NCI-H2227 treated with DMSO at 0.1 percent for 48 hours (cell line): ENCODE measurements around the gene ZNF25.
"Not testable (repeated sequence)": the region's sequence is repeated elsewhere in the genome, so short reads cannot be mapped to it uniquely, and the experiment has no call there.

ENCODE experiments used
- DNase-seq: peaks from one replicate; lab custom pipeline; 2025; lab: John Stamatoyannopoulos, UW

The ZNF25 gene

DNA sequence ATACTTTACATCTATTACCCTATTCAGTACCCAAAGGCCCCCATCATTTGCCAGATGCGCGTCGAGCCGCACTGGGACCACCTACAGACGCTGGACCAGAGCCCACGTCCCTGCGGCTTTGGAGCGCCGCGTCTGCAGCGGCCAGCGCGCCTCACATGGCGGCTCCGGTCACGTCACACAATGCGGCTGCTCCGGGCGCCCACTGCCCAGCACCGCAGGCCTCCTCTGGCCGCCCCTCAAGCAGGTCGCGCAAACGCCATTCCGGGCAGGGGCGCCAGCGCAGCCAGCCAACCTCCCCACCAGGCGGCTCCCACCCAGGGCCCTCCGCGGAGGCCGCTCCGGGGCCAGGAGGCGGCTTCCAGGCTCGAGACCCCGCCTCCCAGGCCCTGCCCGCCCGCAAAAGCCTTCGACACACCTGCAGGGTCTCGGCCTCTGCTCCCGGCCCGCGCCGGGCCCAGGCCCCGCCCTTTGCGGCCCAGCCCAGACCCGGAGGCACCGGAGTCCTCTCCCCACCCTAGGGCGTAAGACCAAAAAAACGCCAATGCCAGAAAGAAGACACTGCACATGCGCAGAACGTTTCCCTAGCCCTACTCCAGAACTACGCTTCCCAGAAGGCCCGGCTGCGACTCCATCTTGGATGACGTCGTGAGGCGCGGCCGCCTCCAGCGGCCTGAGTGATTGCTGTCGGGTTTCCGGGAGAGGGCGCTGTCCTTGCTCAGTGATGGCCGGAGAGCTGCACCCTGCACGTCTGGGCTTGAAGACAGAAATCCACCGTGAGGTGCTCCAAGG is at the start of gene ZNF25:
Gene ZNF25, minus strand, starts transcription at position 557 of the 789 bp plus-strand sequence. CDS start 4,925 bp downstream, outside the sequence.
- peak; percentile 95 for DNase-seq

GRCh38 chr10:38025283-38025682 is 48.8 kb upstream of the ZNF25 start:
- no peak for DNase-seq

- not testable (repeated sequence) for DNase-seq
These were observed 42.7 kb upstream of the ZNF25 start for GRCh38 chr10:38019124-38019523.

GRCh38 chr10:38016354-38016753 is 39.9 kb upstream of the ZNF25 start:
- DNase-seq, result no peak

DNA sequence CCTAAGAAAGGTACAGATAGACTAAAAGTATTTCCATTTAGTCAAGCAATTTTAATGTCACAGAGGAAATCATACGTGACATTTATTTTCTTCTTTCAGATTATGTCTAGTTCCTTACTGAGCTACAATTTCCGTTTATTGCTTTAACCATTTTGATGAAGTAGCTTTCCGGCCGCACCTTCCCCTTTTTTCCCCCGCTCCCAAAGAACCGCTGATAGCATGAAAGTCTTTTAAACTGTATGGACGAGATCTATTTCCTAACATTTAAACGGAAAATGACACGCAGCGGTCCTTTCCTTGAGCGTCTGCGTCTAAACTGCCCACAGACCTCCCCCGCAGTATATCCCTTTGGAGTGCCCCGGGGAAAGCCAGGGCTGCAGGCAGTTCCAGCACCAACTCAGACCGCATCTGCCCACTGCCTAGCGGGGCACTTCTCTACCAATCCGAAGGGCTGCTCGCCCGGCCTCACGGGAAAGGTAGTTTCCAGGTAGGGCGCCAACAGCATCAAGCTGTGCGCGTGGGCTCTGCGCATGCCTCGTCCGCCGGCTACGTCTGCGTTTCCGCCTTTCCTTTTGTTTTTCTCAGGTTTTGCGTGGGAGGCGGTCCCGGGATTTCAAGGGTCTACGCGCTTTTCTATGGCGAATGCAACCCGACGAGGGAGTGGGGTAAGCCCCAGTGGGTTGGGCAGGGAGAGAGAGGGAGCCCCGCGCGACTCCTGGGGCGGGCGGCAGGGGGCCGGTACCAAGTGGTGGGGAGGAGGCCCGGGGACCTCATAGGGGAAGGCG is 33.9 kb upstream of the ZNF25 start, which contains the start of gene ZNF33A:
Gene ZNF33A, plus strand, starts transcription at position 557 of the 785 bp plus-strand sequence. CDS start 1,667 bp downstream, outside the sequence.
- peak; percentile 93 for DNase-seq

DNA sequence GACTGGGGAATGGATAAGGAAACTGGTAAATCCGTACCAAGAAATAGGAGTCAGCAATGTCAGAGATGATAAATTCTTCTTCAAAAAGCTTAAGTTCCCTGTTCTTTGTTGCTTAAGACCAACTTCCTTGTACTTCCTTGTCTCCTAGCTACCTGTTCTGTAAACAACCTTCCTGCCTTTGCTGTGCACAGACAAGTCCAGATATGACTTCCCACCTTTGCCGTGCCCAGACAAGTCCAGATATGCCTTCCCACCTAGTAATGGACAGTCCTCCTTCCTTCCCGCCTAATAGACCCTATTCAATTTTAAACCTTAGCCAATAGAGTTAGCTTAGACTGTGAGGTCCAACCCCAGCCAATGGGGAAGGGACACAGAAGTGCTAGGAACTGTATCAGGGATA is 31.5 kb upstream of the ZNF25 start:
- DNase-seq, result no peak

DNA sequence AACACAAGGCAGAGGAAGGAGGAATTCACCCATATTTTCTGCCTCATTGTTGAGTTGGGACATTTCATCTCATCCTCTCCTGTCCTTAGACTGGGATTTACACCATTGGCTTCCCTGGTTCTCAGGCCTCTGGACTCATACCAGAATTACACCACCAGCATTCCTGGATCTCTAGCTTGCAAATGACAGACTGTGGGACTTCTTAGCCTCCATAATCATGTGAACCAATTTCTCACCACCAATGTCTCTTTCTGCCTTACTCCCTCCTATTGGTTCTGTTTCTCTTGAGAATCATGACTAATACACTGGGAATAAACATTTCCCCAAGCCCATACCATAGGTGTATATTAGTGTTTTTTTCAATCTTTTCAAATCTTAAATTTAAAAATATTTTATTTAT is 31.1 kb upstream of the ZNF25 start:
- DNase-seq, result no peak

GRCh38 chr10:38003588-38003987 is 27.1 kb upstream of the ZNF25 start:
- no peak for DNase-seq

- no peak for DNase-seq
These were observed 26.6 kb upstream of the ZNF25 start for GRCh38 chr10:38003026-38003425.

DNA sequence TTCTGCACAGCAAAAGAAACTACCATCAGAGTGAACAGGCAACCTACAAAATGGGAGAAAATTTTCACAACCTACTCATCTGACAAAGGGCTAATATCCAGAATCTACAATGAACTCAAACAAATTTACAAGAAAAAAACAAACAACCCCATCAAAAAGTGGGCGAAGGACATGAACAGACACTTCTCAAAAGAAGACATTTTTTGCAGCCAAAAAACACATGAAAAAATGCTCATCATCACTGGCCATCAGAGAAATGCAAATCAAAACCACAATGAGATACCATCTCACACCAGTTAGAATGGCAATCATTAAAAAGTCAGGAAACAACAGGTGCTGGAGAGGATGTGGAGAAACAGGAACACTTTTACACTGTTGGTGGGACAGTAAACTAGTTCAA is 24.0 kb upstream of the ZNF25 start:
- not testable (repeated sequence) for DNase-seq

- not testable (repeated sequence) for DNase-seq
These were observed 22.5 kb upstream of the ZNF25 start for GRCh38 chr10:37998920-37999319.

- no peak for DNase-seq
These were observed 15.6 kb upstream of the ZNF25 start for GRCh38 chr10:37992083-37992482.

DNA sequence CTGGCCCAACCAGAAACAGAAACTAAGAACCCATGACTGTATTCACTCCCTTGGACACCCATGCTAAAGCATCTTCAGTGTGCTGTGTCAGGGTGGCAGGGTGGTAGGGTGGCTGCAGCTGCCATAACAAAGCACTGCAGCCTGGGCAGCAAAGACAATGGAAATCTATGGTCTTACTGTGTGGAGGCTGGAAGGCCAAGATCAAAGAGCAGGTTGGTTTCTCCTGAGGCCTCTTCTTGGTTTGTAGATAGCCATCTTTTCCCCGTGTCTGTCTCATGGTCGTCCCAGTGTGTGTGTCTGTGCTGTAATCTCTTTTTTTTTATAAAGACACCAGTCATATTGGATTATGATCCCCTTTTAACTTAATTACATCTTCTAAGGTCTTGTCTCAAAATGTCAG is 15.2 kb upstream of the ZNF25 start:
- no peak for DNase-seq

DNA sequence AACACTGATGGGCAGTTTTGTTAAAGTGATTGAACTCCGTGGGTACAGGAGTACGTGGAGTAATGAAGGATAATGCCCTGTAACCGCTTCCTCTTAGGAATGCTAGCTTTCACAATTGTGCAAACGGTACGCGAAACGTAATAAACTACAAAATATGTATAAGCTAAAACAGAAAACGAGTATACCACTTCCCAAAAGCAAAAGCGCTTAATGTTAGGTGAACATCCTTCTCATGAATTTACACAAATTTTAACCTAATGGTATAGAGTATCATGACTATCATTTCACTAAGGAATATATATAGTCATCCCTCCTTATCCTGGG is 395 bp upstream of the ZNF25 start:
- no peak for DNase-seq

DNA sequence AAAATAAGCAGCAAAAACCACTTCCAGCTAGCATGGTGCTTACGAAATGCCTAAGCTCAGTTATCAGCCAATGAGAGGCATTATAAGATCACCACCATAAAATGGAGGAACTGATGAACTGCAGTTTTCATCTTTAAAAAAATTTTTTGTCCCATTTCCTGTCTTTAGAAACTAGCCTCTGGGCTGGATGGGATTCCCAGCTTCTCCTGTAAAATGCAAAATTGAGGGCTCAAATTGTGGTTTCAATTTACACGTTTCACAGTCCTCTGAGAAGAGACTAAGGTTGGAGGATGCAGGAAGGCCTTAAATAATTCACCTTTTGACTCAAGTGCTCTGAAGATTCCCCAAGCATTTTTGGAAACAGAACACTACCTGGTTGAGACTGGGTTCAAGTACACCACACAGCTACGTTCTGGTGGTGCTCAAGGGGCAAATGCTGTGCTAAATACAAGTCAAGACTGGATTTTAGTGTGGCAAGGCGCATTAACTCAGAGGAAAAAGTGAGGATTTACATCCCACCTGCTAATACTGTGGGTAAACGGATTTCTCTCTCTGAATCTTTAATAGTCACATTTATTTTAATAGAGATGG is 951 bp downstream of the ZNF25 start:
- DNase-seq, result peak; percentile 27

DNA sequence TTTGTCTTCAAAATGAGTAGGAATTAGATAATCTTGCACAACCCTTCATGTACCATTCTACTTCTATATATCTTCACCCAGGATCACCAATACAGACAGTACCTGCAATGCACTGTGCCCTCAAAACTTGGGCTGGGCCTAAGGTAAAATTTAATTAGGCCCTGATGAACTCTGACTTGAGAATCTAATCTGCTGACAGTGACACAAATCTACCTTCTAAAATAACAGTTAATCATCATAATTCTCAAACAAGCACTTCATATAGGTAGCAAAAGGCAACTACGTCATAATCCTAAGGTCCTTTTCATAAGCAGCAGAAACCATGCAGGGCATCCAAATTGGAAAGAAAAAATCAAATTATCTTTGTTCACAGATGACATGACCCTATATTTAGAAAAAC is 4.1 kb downstream of the ZNF25 start:
- DNase-seq, result no peak

- DNase-seq, result no peak
These were observed 11.4 kb downstream of the ZNF25 start for GRCh38 chr10:37965006-37965405.

- DNase-seq, result no peak
These were observed 15.8 kb downstream of the ZNF25 start for GRCh38 chr10:37960591-37961137.

- no peak for DNase-seq
These were observed 18.6 kb downstream of the ZNF25 start for GRCh38 chr10:37957841-37958240.

- DNase-seq, result no peak
These were observed 23.5 kb downstream of the ZNF25 start for GRCh38 chr10:37952926-37953325.

DNA sequence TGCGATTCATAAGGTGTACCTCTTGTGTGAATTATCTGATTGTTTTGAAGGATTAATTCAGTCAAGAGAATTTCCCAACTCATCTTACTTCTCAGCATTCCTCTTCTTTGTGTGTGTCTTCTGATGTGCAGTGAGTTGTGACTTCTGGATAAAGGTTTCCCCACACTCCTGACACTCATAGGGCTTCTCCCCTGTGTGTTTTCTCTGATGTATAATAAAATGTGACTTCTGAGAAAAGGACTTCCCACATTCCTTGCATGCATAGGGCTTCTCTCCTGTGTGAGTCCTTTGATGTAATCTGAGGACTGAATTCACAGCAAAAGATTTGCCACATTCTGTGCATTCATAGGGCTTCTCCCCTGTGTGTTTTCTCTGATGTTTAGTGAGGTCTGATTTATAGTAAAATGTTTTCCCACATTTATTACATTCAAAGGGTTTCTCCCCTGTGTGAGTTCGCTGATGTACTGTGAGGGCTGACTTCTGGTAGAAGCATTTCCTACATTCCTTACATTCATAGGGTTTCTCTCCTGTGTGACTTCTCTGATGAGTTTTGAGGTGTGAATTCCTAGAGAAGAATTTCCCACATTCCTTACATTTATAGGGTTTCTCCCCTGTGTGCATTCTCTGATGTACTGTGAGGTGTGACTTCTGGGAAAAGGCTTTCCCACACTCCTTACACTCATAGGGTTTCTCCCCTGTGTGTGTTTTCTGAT is 24.2 kb downstream of the ZNF25 start:
- no peak for DNase-seq

DNA sequence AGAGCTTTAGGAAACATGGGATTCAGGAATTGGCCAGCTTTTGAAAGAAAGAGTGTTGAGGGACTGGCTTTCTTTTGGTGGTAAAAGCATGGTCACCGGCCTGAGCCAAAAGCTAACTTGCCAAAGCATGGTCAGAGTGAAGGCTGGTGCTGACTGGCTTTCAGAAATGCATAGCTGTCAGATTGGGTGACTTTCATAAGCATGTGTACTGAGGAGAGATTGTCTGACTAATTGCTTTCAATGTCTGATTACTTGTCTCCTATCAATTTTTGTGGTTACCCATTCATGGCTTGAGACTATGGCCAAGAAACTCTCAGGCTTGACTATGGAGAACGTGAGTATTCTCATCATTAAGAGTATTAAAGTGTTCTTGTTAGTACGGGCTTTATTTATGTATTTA is 28.2 kb downstream of the ZNF25 start:
- no peak for DNase-seq
